SH-SY5Y (cell line): ENCODE measurements around the gene IL34.

Experiments used
- GATA2 ChIP-seq: IDR thresholded peaks from 2 replicates; pipeline ENCODE4 v1.6.1; 2011; ENCODE audit warnings: mild to moderate bottlenecking, low read depth, low read length
- GATA3 ChIP-seq: IDR thresholded peaks from 2 replicates; pipeline ENCODE4 v1.6.1; 2011; ENCODE audit warnings: low read depth, mild to moderate bottlenecking, low read length, moderate library complexity

DNA sequence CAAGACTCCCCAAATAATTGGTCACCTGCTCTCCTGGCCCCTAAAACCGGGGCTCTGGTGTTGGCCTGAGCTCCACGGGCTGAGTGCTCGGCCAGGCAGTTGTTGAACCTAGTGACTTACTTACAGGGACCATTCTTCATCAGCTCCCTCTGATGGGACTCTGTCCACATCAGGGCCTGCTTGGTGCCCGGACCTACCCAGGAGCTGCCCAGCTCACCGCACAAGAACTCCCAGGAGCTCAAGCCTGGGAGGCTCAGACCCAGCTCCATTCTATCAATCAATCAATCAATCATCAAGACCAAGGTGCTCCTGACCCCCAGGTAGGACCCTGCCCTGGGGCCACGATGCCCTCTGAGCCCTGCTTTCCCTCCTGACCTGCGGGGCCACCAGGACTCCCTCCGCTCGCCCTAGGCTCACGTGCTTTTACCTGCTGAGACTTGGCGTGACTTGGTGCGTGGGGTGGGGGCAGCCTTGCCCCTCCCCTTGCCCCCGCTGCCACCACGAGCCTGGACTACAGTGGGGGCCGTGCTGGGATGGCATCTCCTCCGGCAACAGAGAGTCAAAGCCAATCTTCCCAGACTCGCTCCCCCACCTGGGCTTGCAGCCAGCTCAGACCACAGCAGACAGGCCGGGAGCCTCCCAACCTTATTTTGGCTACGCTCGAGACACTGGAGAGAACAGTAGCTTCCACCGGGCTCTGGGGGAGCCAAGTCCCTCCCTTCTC is 15.7 kb downstream of the IL34 start:
- TF ChIP-seq GATA2, result no peak
- no peak for TF ChIP-seq GATA3
